ENCODE data around the gene LURAP1L.

DNA sequence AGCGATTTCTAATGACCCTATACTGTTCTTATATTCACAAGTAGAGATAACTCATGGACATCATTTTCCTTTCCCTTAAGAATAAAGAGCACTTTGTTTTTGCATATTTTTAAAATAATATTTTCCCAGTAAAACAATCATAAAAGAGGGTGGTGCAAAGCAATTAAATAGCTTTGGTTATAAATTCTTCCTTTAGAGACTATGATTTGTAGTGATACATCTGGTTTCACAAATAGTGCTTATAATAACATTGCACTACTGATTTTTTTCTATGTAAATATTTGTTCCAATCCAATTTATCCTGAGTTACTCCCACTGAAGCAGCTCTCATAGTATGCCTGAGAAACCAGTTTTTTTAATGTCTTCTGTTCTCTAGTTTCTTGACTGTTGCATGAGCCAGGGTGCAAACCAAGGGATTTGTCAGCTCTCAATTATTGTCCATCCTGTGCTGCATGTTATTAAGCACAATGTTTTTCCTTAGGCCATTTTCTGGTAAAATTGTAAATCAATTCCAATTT lies 74.7 kb downstream of the LURAP1L start:
- TF ChIP-seq, protein P1, sequence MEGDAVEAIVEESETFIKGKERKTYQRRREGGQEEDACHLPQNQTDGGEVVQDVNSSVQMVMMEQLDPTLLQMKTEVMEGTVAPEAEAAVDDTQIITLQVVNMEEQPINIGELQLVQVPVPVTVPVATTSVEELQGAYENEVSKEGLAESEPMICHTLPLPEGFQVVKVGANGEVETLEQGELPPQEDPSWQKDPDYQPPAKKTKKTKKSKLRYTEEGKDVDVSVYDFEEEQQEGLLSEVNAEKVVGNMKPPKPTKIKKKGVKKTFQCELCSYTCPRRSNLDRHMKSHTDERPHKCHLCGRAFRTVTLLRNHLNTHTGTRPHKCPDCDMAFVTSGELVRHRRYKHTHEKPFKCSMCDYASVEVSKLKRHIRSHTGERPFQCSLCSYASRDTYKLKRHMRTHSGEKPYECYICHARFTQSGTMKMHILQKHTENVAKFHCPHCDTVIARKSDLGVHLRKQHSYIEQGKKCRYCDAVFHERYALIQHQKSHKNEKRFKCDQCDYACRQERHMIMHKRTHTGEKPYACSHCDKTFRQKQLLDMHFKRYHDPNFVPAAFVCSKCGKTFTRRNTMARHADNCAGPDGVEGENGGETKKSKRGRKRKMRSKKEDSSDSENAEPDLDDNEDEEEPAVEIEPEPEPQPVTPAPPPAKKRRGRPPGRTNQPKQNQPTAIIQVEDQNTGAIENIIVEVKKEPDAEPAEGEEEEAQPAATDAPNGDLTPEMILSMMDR (conservative IDR thresholded peaks at IDR 0.05; ENCODE audit: low read length): no peak
- TF ChIP-seq EZH2phosphoT487 (IDR thresholded peaks at IDR 0.05; ENCODE audit: borderline replicate concordance, low read depth, low read length): no peak

Measured in OCI-LY7 (cell line).